Gastroesophageal sphincter (tissue), 2 donors: Measurements from ENCODE around the gene DNAJB7.

Experiments used
- POLR2A ChIP-seq, 2 donors: fragments of 450-650 bp; IDR thresholded peaks; one replicate each; pipeline ENCODE4 v1.6.1; 2017; ENCODE audit warnings: antibody characterized with exemption in 2 of 2, mild to moderate bottlenecking in 2 of 2, moderate library complexity in 1 of 2
- POLR2AphosphoS5 ChIP-seq: sonication (generic); formaldehyde crosslinking; IDR thresholded peaks from one replicate; pipeline ENCODE4 v1.6.1; 2017; ENCODE audit warnings: antibody characterized with exemption

DNA sequence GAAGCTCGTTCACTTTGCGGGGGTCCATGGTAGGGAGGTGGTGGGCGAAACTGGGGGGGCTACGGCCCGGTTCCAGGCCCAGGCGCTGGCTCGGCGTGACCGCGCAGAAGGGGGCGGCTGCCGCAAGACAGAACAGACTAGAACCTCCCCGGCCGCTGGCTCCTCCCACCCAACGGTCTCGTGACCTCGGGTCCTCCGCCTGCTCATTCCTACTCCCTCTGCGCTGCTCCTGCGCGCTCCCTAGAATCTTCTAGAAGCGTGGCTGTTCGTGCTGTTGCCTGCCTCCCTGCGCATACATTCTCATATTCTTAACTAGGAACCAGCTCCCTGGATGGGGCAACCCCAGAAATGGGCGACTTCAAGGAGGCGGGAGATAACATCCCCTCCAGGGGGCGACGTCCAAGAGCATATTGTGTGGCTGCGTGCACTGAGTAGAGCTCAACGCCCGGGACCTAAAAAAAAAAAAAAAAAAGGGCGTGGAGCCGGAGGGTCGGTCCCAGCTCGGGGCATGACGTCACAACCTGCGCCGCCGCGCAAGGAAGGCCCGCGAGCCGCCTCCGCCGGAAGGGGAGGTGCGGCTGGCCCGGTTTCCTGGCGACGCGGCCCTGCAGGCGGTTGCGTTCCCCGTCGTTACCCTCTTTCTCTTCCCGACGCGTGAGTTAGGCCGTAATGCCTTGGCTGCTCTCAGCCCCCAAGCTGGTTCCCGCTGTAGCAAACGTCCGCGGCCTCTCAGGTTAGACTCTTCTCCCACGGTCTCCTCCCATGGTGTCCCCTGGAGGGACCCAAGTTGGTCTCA lies 5.2 kb downstream of the DNAJB7 start, which contains the start of the genes ST13 and XPNPEP3:
- TF ChIP-seq POLR2A (IDR thresholded peaks at IDR 0.05) (peak; percentile 70 to 74), POLR2AphosphoS5 (peak; percentile 92)
